H9 (cell line): ENCODE data around the gene MSANTD1. TPM values are rescaled to one million over a fixed set of nuclear protein-coding genes. Genes with fewer than 3 reads are reported as not detected.

Experiments used
- DNase-seq: peaks from one replicate; pipeline ENCODE4 v3.0.0-alpha.2; 2017
- H2AFZ ChIP-seq: one replicate; pipeline ENCODE4 v1.6.1; 2013; ENCODE audit warnings: mild to moderate bottlenecking, low read length, control low read depth, moderate library complexity
- H2AK5ac ChIP-seq: 2 replicates; pipeline ENCODE4 v1.6.1; 2013; ENCODE audit warnings: low read length, control low read depth, mixed read lengths; ENCODE audit not compliant: insufficient read length
- H2BK120ac ChIP-seq: one replicate; pipeline ENCODE4 v1.6.1; 2013; ENCODE audit warnings: low read depth, mild to moderate bottlenecking, low read length, control low read depth, inconsistent platforms; ENCODE audit not compliant: poor library complexity, severe bottlenecking
- H2BK12ac ChIP-seq: 2 replicates; pipeline ENCODE4 v1.6.1; 2013; ENCODE audit warnings: low read length, control low read depth, mixed read lengths, low read depth; ENCODE audit not compliant: insufficient read length
- H2BK15ac ChIP-seq: 2 replicates; pipeline ENCODE4 v1.6.1; 2013; ENCODE audit warnings: low read depth, low read length, control low read depth
- H2BK20ac ChIP-seq: one replicate; pipeline ENCODE4 v1.6.1; 2013; ENCODE audit warnings: low read depth, mild to moderate bottlenecking, low read length, control low read depth, inconsistent platforms; ENCODE audit not compliant: poor library complexity, severe bottlenecking
- H2BK5ac ChIP-seq: 2 replicates; pipeline ENCODE4 v1.6.1; 2013; ENCODE audit warnings: low read length, control low read depth, mixed read lengths; ENCODE audit not compliant: insufficient read length
- H3K14ac ChIP-seq: 2 replicates; pipeline ENCODE4 v1.6.1; 2013; ENCODE audit warnings: low read length, control low read depth; ENCODE audit not compliant: insufficient read depth
- H3K18ac ChIP-seq: 2 replicates; pipeline ENCODE4 v1.6.1; 2013; ENCODE audit warnings: low read depth, mild to moderate bottlenecking, mixed read lengths, low read length, control low read depth; ENCODE audit not compliant: insufficient read length
- H3K23ac ChIP-seq: 2 replicates; pipeline ENCODE4 v1.6.1; 2013; ENCODE audit warnings: low read length, control low read depth, mixed read lengths, low read depth; ENCODE audit not compliant: insufficient read length
- H3K23me2 ChIP-seq: 2 replicates; pipeline ENCODE4 v1.6.1; 2013; ENCODE audit warnings: low read depth, mild to moderate bottlenecking, mixed read lengths, low read length, control low read depth; ENCODE audit not compliant: insufficient read length, poor library complexity, severe bottlenecking
- H3K27ac ChIP-seq: 2 replicates; pipeline ENCODE4 v1.5.1; 2013; ENCODE audit warnings: low read length, control low read depth, mixed read lengths, low read depth; ENCODE audit not compliant: insufficient read length
- H3K27me3 ChIP-seq: 2 replicates; pipeline ENCODE4 v1.6.1; 2013; ENCODE audit warnings: low read length, control low read depth, inconsistent platforms; ENCODE audit not compliant: insufficient read depth
- H3K4ac ChIP-seq: 2 replicates; pipeline ENCODE4 v1.6.1; 2013; ENCODE audit warnings: low read depth, mild to moderate bottlenecking, control low read depth, inconsistent platforms, low read length, moderate library complexity
- H3K4me1 ChIP-seq: 2 replicates; pipeline ENCODE4 v1.6.1; 2013; ENCODE audit warnings: low read length, control low read depth, inconsistent platforms; ENCODE audit not compliant: insufficient read depth
- H3K4me2 ChIP-seq: 2 replicates; pipeline ENCODE4 v1.6.1; 2013; ENCODE audit warnings: low read length, control low read depth, mixed read lengths; ENCODE audit not compliant: insufficient read length, insufficient read depth
- H3K56ac ChIP-seq: 2 replicates; pipeline ENCODE4 v1.6.1; 2013; ENCODE audit warnings: low read depth, mild to moderate bottlenecking, mixed read lengths, low read length, control low read depth; ENCODE audit not compliant: insufficient read length
- H3K79me1 ChIP-seq: 2 replicates; pipeline ENCODE4 v1.6.1; 2013; ENCODE audit warnings: low read depth, mild to moderate bottlenecking, moderate library complexity, low read length, control low read depth, inconsistent platforms; ENCODE audit not compliant: insufficient read depth, poor library complexity, severe bottlenecking
- H3K79me2 ChIP-seq: 2 replicates; pipeline ENCODE4 v1.6.1; 2013; ENCODE audit warnings: low read length, control low read depth, inconsistent platforms; ENCODE audit not compliant: insufficient read depth
- H3K9ac ChIP-seq: 2 replicates; pipeline ENCODE4 v1.6.1; 2013; ENCODE audit warnings: low read length, control low read depth, mixed read lengths; ENCODE audit not compliant: insufficient read length; ENCODE audit errors: extremely low read depth
- H3K9me3 ChIP-seq: one replicate; pipeline ENCODE4 v1.6.1; 2013; ENCODE audit warnings: low read depth, low read length, inconsistent platforms; ENCODE audit not compliant: control insufficient read depth
- H3T11ph ChIP-seq: one replicate; pipeline ENCODE4 v1.6.1; 2013; ENCODE audit warnings: mild to moderate bottlenecking, low read length, control low read depth, inconsistent platforms
- H4K20me1 ChIP-seq: one replicate; pipeline ENCODE4 v1.6.1; 2013; ENCODE audit not compliant: control insufficient read depth, insufficient read length, insufficient read depth
- H4K5ac ChIP-seq: 2 replicates; pipeline ENCODE4 v1.6.1; 2013; ENCODE audit warnings: low read depth, mild to moderate bottlenecking, mixed read lengths, low read length, control low read depth; ENCODE audit not compliant: insufficient read length
- H4K8ac ChIP-seq: replicated peaks from 2 replicates; pipeline ENCODE4 v1.6.1; 2013; ENCODE audit warnings: low read length, control low read depth, mixed read lengths, low read depth; ENCODE audit not compliant: insufficient read length
- H4K91ac ChIP-seq: 2 replicates; pipeline ENCODE4 v1.6.1; 2013; ENCODE audit warnings: low read depth, mild to moderate bottlenecking, moderate library complexity, mixed read lengths, low read length, control low read depth; ENCODE audit not compliant: insufficient read length
- H3K27ac Mint-ChIP-seq, 3 experiments: 2 replicates in 2 of 3; 3 replicates in 1 of 3; pipeline ENCODE4 v1.8.0; 2020 to 2021; ENCODE audit warnings: mixed read lengths in 3 of 3, mild to moderate bottlenecking in 1 of 3, moderate library complexity in 1 of 3
- H3K27me3 Mint-ChIP-seq: 2 replicates; pipeline ENCODE4 v1.8.0; 2021; ENCODE audit warnings: low read depth, mild to moderate bottlenecking, moderate library complexity, mixed read lengths
- H3K36me3 Mint-ChIP-seq, 3 experiments: 2 replicates in 2 of 3; 3 replicates in 1 of 3; pipeline ENCODE4 v1.8.0; 2020 to 2021; ENCODE audit warnings: low read depth in 3 of 3, mixed read lengths in 3 of 3; ENCODE audit not compliant: insufficient read depth in 1 of 3
- H3K4me1 Mint-ChIP-seq, 2 experiments: 2 replicates each; pipeline ENCODE4 v1.8.0; 2020; ENCODE audit warnings: mixed read lengths in 2 of 2
- H3K4me3 Mint-ChIP-seq, 2 experiments: 2 replicates in 1 of 2; 3 replicates in 1 of 2; pipeline ENCODE4 v1.8.0; 2020 to 2021; ENCODE audit warnings: mild to moderate bottlenecking in 2 of 2, mixed read lengths in 2 of 2, moderate library complexity in 1 of 2
- H3K9me3 Mint-ChIP-seq, 2 experiments: 2 replicates in 1 of 2; 3 replicates in 1 of 2; pipeline ENCODE4 v1.8.0; 2020; ENCODE audit warnings: mild to moderate bottlenecking in 2 of 2, mixed read lengths in 2 of 2, moderate library complexity in 1 of 2
- CTCF ChIP-seq: fragments of 200-600 bp; sonication (generic); conservative IDR thresholded peaks from 3 replicates; pipeline ENCODE4 v1.8.0; 2021; ENCODE audit warnings: antibody characterized with exemption, mild to moderate bottlenecking
- WGBS: extraction: QIAGEN DNeasy Blood & Tissue Kit; methylation state at CpG from one replicate; pipeline ENCODE4 v1.1.7; 2013; ENCODE audit warnings: missing lambda C conversion rate, low lambda C conversion rate, mixed read lengths; ENCODE audit not compliant: insufficient read length; ENCODE audit errors: extremely low coverage; 5-methylcytosine and 5-hydroxymethylcytosine counted together
- total RNA-seq: library from RNA; stranded (reverse); gene quantifications from 2 replicates; pipeline ENCODE4 v1.2.1, GENCODE V29; 2021

The MSANTD1 gene
- total RNA-seq, 1 experiment from 2014 or later: 0.83 TPM

GRCh38 chr4:3223346-3223745 is 25.6 kb upstream of the MSANTD1 start:
- Histone ChIP-seq H3K79me2 (no peaks in the 10 kb centered on the region), H4K20me1 (no peaks in the 10 kb centered on the region), H3K18ac (no peak overlapping the region), H3K4me1 (no peaks in the 10 kb centered on the region), H3K9me3 (no peaks in the 10 kb centered on the region), H3K27me3 (no peaks in the 10 kb centered on the region), H2BK12ac (no peak overlapping the region), H4K5ac (no peak overlapping the region), H3K23ac (no peak overlapping the region), H3K27ac (no peak overlapping the region), H3T11ph (no peak overlapping the region), H2AK5ac (no peak overlapping the region), H2BK20ac (no peak overlapping the region), H4K91ac (no peak overlapping the region), H3K14ac (no peak overlapping the region), H2BK15ac (no peak overlapping the region), H3K79me1 (no peaks in the 10 kb centered on the region), H3K4me2 (no peak overlapping the region), H3K9ac (no peak overlapping the region), H4K8ac (no peak overlapping the region), H3K23me2 (no peaks in the 10 kb centered on the region), H3K56ac (no peak overlapping the region), H2BK120ac (no peak overlapping the region), H2BK5ac (no peak overlapping the region), H3K4ac (no peak overlapping the region), H2AFZ (no peak overlapping the region)
- DNase-seq: no peak
- WGBS: no CpG with 5 or more reads among the region's 11 CpGs
- no peaks in the 10 kb centered on the region for H3K9me3 Mint-ChIP-seq
- peaks cover 29 to 76% (median 56%) of the 10 kb centered on the region in 3 experiments; a peak in 6 of 7 replicates for H3K36me3 Mint-ChIP-seq
- no peak overlapping the region for H3K4me3 Mint-ChIP-seq
- no peaks in the 10 kb centered on the region for H3K27me3 Mint-ChIP-seq
- H3K27ac Mint-ChIP-seq: no peak overlapping the region
- TF ChIP-seq CTCF: no peak
- H3K4me1 Mint-ChIP-seq: no peaks in the 10 kb centered on the region
